GM19239 (cell line): ENCODE measurements around the gene ZNF526.

Experiments
- DNase-seq: peaks from one replicate; pipeline ENCODE4 v3.0.0; 2011; ENCODE audit warnings: low spot score; ENCODE audit not compliant: insufficient read length
- FAIRE-seq: peaks from 2 replicates; lab custom pipeline; 2011; peaks lifted over from hg19 to GRCh38; lab: Jason Lieb, UNC

ZNF526 gene

GRCh38 chr19:42193706-42194105 lies 26.4 kb upstream of the ZNF526 start:
- FAIRE-seq (no peak), DNase-seq (no peak)

- no peak for DNase-seq
- no peak for FAIRE-seq
These were observed 23.8 kb upstream of the ZNF526 start for GRCh38 chr19:42196011-42197001.

- no peak for DNase-seq
- FAIRE-seq = no peak
These were observed 22.7 kb upstream of the ZNF526 start for GRCh38 chr19:42197375-42197817.

GRCh38 chr19:42198676-42199439 lies 21.3 kb upstream of the ZNF526 start:
- DNase-seq (peak; percentile 83), FAIRE-seq (peak; percentile 91)

- DNase-seq = peak; percentile 74
- FAIRE-seq = peak; percentile 95
These were observed 20.5 kb upstream of the ZNF526 start for GRCh38 chr19:42199440-42200115.

- DNase-seq (no peak), FAIRE-seq (no peak)
These were observed 19.9 kb upstream of the ZNF526 start for GRCh38 chr19:42200116-42200715.

- DNase-seq (no peak), FAIRE-seq (peak; percentile 89)
These were observed 18.4 kb upstream of the ZNF526 start for GRCh38 chr19:42201489-42202289.

GRCh38 chr19:42202290-42202880 lies 17.7 kb upstream of the ZNF526 start:
- FAIRE-seq = no peak
- no peak for DNase-seq

GRCh38 chr19:42203700-42204099 lies 16.4 kb upstream of the ZNF526 start:
- DNase-seq (no peak), FAIRE-seq (no peak)

- DNase-seq = no peak
- no peak for FAIRE-seq
These were observed 15.4 kb upstream of the ZNF526 start for GRCh38 chr19:42204664-42205063.

- FAIRE-seq = no peak
- no peak for DNase-seq
These were observed 13.0 kb upstream of the ZNF526 start for GRCh38 chr19:42206871-42207755.

- DNase-seq = no peak
These were observed 12.3 kb upstream of the ZNF526 start for GRCh38 chr19:42207767-42208271.

GRCh38 chr19:42208612-42209011 lies 11.5 kb upstream of the ZNF526 start:
- FAIRE-seq (no peak), DNase-seq (no peak)

More at GRCh38 chr19:42207767-42208271, 12.3 kb upstream of the ZNF526 start:
- no peak for FAIRE-seq

- FAIRE-seq (no peak), DNase-seq (no peak)
These were observed 7.2 kb upstream of the ZNF526 start for GRCh38 chr19:42212886-42213285.

- DNase-seq (no peak), FAIRE-seq (no peak)
These were observed 5.2 kb upstream of the ZNF526 start for GRCh38 chr19:42214810-42215485.

GRCh38 chr19:42216653-42217519 lies 3.2 kb upstream of the ZNF526 start:
- DNase-seq = no peak
- FAIRE-seq = no peak
